Neutrophil (primary cell): ENCODE results near the gene LPIN1.

Experiments
- H3K27ac ChIP-seq: fragments of 200-600 bp; sonication (generic); 2 replicates; pipeline ENCODE4 v1.5.1; 2016; ENCODE audit warnings: mild to moderate bottlenecking, moderate library complexity
- H3K27me3 ChIP-seq: fragments of 200-600 bp; sonication (generic); 2 replicates; pipeline ENCODE4 v1.6.0; 2016; ENCODE audit warnings: mild to moderate bottlenecking
- H3K36me3 ChIP-seq: fragments of 200-600 bp; sonication (generic); 2 replicates; pipeline ENCODE4 v1.5.1; 2017
- H3K4me1 ChIP-seq, 2 experiments: fragments of 200-600 bp in 1 of 2; sonication (generic) in 1 of 2; 1 replicate in 1 of 2; 2 replicates in 1 of 2; pipeline versions ENCODE4 v1.5.1 to v1.6.1; 2013 to 2016; ENCODE audit warnings: low read depth in 1 of 2, low read length in 1 of 2, mild to moderate bottlenecking in 1 of 2, moderate library complexity in 1 of 2; ENCODE audit not compliant: control insufficient read depth in 1 of 2, insufficient read depth in 1 of 2
- H3K4me3 ChIP-seq, 2 experiments: fragments of 200-600 bp in 1 of 2; sonication (generic) in 1 of 2; 1 replicate in 1 of 2; 2 replicates in 1 of 2; pipeline ENCODE4 v1.5.1; 2013 to 2016; ENCODE audit warnings: low read depth in 1 of 2, low read length in 1 of 2, mild to moderate bottlenecking in 1 of 2, moderate library complexity in 1 of 2
- H3K9me3 ChIP-seq: fragments of 200-600 bp; sonication (generic); 2 replicates; pipeline ENCODE4 v1.5.1; 2016
- CTCF ChIP-seq: fragments of 200-600 bp; sonication (generic); IDR thresholded peaks from 2 replicates; pipeline ENCODE4 v1.5.1; 2016; ENCODE audit warnings: antibody characterized with exemption

Gene LPIN1

GRCh38 chr2:11876889-11877288 lies 130.5 kb downstream of the LPIN1 start:
- H3K27ac ChIP-seq = no peak overlapping the region
- no peaks in the 10 kb centered on the region for H3K9me3 ChIP-seq
- peaks cover 18 to 33% of the 10 kb centered on the region in 2 experiments for H3K4me1 ChIP-seq
- TF ChIP-seq CTCF = no peak
- no peaks in the 10 kb centered on the region for H3K27me3 ChIP-seq
- no peak overlapping the region for H3K4me3 ChIP-seq
- H3K36me3 ChIP-seq = no peaks in the 10 kb centered on the region
